HepG2 (cell line): ENCODE results near the gene DNAI2.

Experiments
- ARID2 ChIP-seq: sonication (generic); formaldehyde crosslinking; IDR thresholded peaks from 2 replicates; pipeline ENCODE4 v1.8.1; 2022; ENCODE audit warnings: mild to moderate bottlenecking, missing genetic modification reagents, borderline replicate concordance
- FOXJ3 ChIP-seq: sonication (generic); formaldehyde crosslinking; IDR thresholded peaks from 2 replicates; pipeline ENCODE4 v1.4.0; 2020; ENCODE audit warnings: missing genetic modification reagents, mild to moderate bottlenecking, borderline replicate concordance
- FOXM1 ChIP-seq: sonication (generic); formaldehyde crosslinking; IDR thresholded peaks from 2 replicates; pipeline ENCODE4 v1.5.0; 2020; ENCODE audit warnings: missing genetic modification reagents
- HDAC1 ChIP-seq: sonication (generic); formaldehyde crosslinking; IDR thresholded peaks from 2 replicates; pipeline ENCODE4 v1.5.1; 2020; ENCODE audit warnings: mild to moderate bottlenecking, missing genetic modification reagents
- MAX ChIP-seq: IDR thresholded peaks from 2 replicates; pipeline ENCODE4 v1.6.1; 2012; ENCODE audit warnings: inconsistent platforms
- SMC3 ChIP-seq: IDR thresholded peaks from 2 replicates; pipeline ENCODE4 v1.6.1; 2011; ENCODE audit warnings: low read length, improper control_type of control experiment
- SP1 ChIP-seq, 2 experiments: fragments of 450-650 bp in 1 of 2; sonication (generic) in 1 of 2; formaldehyde crosslinking in 1 of 2; IDR thresholded peaks; 2 replicates each; pipeline versions ENCODE4 v1.4.0 to v1.6.1; 2016 to 2020; ENCODE audit warnings: missing genetic modification reagents in 1 of 2
- TP53 ChIP-seq: sonication (generic); formaldehyde crosslinking; conservative IDR thresholded peaks from 2 replicates; pipeline ENCODE4 v1.4.0; 2020; ENCODE audit warnings: missing genetic modification reagents
- ZBTB3 ChIP-seq: sonication (generic); formaldehyde crosslinking; IDR thresholded peaks from 2 replicates; pipeline ENCODE4 v1.4.0; 2020; ENCODE audit warnings: low read depth, mild to moderate bottlenecking, moderate library complexity, missing genetic modification reagents, borderline replicate concordance
- ZSCAN29 ChIP-seq: sonication (generic); formaldehyde crosslinking; conservative IDR thresholded peaks from 2 replicates; pipeline ENCODE4 v1.4.0; 2020; ENCODE audit warnings: mild to moderate bottlenecking, missing genetic modification reagents
- TF ChIP-seq, protein P1 (sequence below): sonication (generic); formaldehyde crosslinking; IDR thresholded peaks from 2 replicates; pipeline ENCODE4 v1.8.1; 2023; ENCODE audit warnings: missing genetic modification reagents, inconsistent platforms, borderline replicate concordance

DNA sequence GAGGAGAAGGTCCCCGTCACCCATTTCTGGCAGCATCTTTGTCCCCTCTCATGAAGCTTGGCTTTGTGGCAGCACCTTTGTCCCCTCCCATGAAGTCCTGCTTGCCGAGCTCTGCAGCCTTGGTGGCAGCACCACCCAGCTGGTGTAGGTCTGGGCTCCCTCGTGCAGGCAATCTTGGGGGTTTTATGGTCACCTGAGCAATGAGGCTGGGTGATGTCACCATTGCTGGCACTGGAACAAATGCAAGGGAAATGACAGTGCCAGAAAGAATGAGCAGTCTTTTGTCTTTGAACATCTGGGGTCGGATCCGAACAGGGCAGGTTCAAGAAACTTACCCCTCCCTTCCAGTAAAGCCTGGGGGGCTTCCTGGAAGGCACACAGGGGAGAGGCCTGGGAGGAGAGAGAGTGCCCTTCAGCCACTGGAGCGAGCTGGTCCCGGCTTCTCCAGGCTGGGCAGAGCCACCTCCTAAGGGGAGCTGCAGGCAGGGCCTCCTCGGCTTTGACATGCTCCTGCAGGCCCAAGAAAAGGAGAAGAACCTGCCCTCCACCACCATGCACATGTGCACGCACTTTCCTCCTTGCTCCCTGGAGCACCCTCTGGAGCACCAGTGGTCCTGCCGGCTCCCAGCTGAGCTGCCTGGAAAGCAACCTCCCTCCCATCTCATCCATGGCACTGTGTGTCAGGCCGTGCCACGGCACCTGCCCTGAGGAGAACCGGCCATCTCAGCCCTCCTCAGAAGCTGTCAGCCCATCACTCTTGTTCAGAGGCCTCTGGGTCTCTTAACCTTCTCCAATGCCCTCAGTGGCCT, 71.6 kb downstream of the DNAI2 start:
- TF ChIP-seq ZBTB3 = no peak
- TF ChIP-seq SP1 (IDR thresholded peaks at IDR 0.05) = no peak
- no peak for TF ChIP-seq SP1 (CRISPR knock-in tag; IDR thresholded peaks at IDR 0.05)
- TF ChIP-seq FOXJ3 (CRISPR knock-in tag) = no peak
- no peak for TF ChIP-seq SMC3
- TF ChIP-seq FOXM1 (CRISPR knock-in tag) = no peak
- no peak for TF ChIP-seq TP53 (CRISPR knock-in tag)
- TF ChIP-seq ZSCAN29 (CRISPR knock-in tag) = no peak
- TF ChIP-seq, protein P1, sequence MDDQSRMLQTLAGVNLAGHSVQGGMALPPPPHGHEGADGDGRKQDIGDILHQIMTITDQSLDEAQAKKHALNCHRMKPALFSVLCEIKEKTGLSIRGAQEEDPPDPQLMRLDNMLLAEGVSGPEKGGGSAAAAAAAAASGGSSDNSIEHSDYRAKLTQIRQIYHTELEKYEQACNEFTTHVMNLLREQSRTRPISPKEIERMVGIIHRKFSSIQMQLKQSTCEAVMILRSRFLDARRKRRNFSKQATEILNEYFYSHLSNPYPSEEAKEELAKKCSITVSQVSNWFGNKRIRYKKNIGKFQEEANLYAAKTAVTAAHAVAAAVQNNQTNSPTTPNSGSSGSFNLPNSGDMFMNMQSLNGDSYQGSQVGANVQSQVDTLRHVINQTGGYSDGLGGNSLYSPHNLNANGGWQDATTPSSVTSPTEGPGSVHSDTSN (CRISPR knock-in tag) = no peak
- no peak for TF ChIP-seq HDAC1 (CRISPR knock-in tag)
- no peak for TF ChIP-seq ARID2 (CRISPR knock-in tag)
- no peak for TF ChIP-seq MAX
